GM21367 (cell line): ENCODE measurements around the gene PPARG.

ENCODE experiments used
- ATAC-seq: cut with Tn5 transposase; IDR thresholded peaks from one replicate; pipeline ENCODE4 v1.9.1; 2021; ENCODE audit not compliant: unreplicated experiment

The PPARG gene

DNA sequence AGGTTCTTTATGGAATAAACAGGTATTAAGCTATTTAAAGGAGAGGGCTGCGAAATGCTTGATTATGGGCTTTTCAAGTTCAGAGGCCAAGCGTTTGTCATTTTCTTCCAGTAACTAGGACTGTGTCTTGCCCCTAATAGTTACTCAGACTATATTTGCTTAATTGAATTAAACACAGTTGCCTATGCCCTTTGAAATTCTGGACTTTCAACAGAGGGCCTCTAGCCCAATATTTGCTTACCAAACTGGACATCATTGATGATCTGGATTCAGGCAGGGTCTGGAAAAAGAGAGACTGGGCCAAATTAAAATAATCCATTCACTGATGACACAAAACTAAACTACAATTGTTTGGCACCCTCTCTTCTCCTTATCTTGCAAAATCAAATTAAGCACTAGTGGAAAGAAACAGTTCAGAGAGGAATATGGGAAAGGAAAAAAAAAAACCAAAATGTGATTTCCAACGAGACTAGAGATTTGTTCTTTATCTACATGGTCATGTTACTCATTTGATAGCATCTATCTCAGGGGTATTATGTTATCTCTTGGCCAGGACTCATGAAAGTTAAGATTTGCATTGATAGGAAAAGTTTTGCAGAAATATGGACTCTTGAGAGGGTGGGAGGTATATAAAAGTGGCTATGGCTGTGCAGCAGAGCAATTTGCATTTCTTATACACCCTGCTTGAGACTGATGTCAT lies 120.3 kb downstream of the PPARG start:
- no peak for ATAC-seq

DNA sequence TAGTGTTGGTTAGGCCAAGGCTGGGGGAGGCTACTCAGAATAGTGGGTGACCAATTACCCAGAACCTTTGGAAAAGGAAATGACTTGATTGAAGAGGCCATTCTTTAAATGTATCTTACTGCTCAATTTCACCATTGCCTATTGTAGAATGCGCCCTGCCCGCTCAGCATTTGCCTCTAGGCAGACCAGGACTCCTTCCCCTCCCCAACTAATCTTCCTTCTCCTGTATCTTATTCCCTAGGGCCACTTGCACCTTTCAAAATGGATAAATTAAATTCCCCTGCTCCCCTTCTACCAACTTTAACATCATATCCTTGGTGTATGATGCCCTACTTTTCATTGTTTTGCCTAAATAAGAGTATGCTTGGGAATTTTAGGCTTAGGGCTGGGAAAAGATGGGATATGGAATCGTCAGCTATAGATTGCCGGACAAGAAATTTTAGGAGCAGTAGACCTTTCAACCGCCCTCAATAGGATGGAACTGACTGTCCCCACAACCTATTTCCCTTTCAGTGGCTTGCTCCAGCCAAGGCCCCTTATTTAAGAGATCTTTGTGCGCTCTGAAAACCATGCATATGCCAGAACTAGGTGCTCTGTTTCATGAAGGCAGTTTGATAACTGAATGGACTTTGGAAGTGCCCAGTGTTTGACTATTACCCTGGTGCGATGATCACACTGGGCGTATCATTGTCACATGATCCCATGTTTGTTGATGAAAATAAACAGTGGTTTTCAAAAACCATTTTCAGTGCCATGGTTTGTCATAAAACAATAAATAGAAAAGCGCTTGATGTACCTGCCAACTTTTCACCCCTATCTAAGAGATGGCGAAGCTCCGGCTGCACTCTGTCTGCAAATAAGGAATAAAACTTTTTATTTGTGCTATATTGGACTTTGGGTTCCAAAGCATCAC lies 121.1 kb downstream of the PPARG start:
- no peak for ATAC-seq

DNA sequence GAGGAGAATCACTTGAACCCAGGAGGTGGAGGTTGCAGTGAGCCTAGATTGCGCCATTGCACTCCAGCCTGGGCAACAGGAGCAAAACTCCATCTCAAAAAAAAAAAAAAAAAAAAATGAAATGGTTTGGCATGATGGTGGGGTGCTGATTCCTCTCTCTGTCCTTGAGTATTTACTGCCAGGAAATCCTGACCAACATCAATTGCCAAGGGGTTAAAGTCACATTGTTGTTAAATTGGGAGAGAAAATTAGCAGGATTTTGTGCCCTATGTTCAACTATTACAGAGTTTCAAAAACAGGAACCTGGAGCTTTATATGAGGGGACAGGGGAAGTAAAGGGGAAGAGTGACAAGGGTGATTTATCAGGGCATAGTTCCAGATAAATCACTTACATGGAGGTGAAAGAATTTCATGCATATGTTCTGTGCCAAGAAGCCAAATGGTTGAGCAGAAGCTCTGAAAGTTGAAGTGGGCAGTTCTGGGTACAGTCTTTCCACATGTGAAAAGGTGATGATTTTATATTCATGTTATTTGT lies 124.9 kb downstream of the PPARG start:
- no peak for ATAC-seq

DNA sequence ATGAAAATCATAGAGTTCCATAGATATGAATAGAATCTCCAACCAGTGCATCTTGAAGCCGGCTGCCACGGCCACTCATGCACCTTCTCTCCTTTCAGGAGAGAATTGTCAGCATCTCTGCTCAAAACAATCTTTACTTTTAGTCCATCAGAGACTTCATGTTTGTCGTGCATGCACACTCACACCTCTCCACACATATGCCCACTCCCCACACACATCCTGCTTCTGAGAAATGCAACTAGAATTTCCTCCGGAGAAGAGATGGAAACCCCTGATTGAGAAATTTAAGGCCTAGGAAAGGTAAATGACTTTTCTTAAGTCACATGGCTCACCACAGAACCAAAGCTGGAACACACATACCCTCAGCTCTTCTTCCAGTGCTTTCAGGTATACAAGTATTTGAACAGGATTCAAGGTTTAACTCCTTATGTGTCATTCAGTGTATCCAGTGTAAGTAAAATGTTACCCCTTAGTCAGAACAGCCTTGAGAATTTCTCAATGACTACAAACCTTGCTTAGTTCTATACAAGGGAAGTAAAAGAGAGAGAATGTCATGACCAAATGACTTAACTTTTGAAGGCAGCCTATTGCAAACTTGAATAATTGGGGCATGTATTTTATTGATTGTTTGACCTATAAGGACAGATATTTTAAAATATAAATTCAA lies 126.3 kb downstream of the PPARG start:
- ATAC-seq = no peak

DNA sequence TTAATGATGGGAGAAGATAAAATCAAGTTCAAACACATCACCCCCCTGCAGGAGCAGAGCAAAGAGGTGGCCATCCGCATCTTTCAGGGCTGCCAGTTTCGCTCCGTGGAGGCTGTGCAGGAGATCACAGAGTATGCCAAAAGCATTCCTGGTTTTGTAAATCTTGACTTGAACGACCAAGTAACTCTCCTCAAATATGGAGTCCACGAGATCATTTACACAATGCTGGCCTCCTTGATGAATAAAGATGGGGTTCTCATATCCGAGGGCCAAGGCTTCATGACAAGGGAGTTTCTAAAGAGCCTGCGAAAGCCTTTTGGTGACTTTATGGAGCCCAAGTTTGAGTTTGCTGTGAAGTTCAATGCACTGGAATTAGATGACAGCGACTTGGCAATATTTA lies 127.9 kb downstream of the PPARG start:
- ATAC-seq = no peak

DNA sequence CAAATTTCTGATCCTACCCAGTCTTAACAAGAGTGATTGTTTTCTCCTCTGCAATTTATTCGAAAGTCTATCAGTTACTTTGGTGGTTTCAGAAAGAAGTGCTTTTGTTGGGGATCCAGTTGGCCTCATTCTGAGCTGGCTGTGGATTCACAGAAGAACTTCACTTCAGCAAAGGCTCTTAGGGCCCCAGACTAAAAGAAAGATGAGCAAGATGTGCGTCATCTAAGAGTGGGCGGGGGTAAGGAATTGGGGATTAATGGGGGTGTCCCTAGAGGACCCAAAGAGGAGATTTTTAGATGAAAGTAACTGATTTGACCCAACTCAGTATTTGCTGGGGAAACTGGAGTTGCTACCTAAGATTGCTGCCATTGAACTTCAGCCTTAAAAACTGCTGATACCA lies 131.5 kb downstream of the PPARG start:
- no peak for ATAC-seq

DNA sequence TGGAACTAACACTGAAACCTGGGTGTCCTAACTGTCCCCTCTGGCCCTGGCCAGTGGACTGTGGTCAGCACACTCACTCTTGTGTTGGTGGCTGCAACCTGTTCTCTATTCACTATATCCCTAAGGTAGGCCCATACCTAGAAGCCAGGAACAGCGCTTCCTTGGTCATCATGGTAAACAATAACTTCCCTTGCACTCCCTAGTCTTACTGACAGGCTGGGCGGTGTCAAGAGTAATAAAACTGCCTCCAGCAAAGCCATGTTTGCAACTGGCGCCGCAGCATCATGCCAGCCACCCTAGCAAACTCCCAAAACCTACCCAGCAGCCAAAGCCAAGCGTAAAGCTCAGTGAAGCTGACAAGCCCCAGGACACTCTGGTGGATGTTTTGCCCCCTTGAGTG lies 132.3 kb downstream of the PPARG start:
- ATAC-seq = no peak

DNA sequence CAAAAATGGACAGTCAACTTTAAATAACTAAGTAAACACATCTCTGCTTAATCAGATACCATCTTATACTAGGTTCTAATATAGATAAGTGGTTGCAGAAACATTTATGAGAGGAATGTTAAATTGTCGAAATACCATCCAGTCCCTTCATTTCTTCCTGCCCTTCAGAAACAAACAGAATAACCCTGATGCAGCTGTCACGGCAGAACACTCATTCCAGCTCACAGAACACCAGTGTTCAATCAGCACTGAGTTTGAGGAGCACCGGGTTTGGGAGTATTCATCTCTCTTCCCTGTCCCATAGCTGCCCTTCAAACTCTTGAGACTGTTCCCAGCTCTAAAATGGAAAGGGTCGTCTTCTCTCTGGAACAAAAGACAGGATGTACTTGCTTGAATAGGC lies 134.3 kb downstream of the PPARG start:
- no peak for ATAC-seq

DNA sequence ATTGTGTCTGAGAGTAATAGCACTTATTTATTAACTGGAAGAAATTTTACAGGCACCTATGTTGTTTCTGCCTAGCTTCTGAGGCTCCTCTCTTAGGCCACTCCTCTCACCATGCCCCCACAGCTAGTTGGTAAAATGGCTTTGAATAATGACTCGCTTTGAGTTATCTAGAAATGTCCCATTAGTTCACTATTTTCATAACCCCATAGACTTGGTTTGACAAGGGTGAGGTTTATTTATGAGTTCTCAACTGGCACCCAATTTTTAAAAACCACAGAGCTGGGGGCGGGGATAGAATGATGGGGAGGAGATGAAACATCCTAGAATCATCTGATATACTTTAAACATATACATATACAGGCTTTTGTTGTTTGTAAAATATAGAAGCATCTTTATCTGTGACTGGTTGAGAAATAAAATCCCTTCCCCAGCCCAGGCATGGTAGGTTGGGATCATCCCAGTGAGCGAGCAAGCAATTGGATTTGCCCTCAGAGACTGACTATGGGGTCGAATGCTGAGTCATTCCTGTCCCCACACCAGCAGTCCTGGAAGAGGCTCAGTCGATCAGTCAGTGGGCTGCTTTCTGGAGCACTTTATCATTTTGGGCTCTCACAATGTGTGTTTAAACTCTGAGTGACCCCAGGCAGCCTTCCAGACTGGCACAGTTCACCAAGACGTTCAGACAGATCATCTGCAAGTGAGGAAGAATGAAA lies 135.2 kb downstream of the PPARG start:
- no peak for ATAC-seq

DNA sequence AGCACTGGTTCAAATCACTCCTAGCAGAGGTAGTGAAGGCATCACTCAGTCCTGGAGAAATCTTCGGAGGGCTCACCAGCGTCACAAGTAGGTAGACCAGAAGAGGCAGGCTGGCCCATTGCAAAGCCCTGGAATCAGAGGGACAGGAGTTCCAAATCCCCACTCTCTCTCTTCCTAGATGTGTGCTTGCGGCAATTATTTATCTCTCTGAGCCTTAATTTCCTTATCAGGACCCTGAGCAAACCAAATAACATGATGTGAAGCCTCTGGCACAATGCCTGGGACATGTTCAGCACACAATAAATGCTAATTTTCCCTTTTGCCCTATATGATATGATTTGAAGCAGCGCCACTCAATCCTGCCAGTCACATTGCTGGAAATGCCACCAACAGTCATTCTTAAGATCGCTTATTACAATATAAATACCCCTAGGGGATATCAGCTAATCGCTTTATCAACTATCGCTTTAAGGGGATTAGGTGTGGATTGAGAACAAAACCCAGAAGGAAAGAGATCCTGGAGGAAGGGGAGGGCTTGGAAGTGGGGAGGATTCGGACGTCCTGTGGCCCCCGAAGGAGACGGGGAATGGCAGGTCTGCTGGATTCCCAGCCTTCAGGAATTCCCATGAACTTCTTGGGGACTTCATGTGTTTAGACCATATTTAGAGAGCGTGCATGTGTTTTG lies 135.9 kb downstream of the PPARG start:
- no peak for ATAC-seq

DNA sequence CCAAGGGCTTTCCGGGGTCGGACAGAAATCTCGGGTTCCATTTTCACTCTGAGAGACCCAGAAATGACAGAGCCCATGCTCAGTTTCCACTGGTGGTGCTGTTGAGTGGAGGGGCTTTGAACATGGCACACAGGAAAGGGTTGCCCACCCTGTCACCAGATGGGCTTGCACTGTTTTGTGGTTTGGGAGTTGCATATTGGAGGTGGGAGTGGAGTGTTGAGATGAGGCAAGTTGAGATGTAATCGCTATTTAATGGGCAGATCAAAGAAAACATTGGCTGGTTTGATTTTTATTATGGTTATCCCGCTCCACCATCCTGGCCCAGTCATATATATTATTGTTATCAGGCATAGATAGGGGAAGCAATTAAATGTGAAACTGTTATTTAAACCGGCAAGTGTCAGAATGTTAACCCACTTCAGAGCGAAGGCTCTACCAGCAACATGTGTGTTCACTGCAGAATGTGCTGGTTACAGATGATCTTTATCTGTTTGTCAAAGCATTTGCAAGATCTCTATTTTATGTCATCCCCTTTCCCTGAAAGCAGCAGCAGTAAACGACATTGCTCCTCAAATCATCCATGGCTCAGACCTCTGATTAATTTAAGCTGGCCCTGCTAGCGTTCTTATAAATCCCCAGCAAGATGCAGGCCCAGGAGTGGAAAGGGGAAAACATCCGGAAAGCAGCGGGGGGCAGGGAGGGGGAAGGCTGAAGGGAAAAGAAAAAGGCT lies 137.1 kb downstream of the PPARG start:
- ATAC-seq = no peak

DNA sequence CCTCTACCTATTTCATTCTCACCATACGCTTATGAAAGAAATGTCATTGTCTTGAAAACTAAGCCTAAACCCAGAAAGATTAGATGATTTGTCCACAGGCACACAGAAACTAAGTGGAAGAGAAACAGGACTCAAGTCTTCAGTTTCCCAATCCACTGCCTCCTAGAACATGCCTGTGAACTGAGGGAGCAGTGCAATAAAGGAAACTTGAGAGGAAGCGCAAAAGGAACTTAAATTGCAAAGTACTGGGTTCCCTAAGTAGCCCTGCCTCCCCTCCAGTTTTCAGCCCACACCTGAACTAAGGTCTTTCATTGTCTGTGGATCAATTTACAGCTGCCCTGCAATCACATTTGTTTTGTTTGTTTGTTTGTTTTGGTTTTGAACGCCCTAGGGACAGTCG lies 138.7 kb downstream of the PPARG start:
- ATAC-seq = no peak

DNA sequence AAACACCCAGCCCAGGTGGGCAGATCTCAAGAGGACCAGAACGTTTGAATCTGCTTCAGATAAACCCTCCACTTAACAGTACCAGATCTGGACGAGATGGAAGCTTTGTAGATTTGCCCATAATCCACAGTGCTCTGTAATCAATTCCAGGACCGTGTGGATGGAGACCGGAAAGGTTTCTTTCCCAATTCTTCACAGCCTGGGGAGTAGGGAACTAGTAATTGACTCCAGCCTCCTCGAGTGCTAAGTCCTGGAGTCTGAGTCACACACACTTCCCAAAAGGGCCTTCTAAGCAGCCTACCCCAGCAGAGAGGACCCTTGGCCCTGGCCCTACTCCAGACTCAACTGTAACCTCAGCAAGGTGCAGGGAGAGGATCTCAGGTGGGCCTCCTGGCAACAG lies 139.3 kb downstream of the PPARG start:
- no peak for ATAC-seq

DNA sequence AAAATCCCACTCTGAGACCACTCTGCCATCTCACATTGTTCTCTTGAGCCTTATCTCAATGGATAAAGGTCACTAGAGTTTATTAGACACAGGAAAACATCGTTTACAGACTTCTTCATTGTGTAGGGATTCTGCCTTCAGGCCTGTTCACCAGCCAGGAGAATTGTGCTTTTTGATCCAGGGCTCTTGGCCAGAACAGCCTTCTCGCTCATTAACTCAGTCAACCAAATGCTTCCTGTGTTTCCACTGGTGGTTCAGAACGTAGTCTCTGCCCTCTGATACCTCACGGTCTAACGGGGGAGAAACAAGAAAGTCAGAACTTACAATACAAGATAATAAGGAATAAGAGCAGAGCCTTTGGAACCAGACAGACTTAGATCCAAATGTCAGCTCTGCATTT lies 141.2 kb downstream of the PPARG start:
- no peak for ATAC-seq

DNA sequence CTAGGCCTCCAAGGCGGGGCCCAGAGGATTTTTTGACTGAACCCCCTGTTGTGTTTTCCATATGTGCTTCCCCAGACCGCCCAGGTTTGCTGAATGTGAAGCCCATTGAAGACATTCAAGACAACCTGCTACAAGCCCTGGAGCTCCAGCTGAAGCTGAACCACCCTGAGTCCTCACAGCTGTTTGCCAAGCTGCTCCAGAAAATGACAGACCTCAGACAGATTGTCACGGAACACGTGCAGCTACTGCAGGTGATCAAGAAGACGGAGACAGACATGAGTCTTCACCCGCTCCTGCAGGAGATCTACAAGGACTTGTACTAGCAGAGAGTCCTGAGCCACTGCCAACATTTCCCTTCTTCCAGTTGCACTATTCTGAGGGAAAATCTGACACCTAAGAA lies 145.0 kb downstream of the PPARG start:
- ATAC-seq = no peak

DNA sequence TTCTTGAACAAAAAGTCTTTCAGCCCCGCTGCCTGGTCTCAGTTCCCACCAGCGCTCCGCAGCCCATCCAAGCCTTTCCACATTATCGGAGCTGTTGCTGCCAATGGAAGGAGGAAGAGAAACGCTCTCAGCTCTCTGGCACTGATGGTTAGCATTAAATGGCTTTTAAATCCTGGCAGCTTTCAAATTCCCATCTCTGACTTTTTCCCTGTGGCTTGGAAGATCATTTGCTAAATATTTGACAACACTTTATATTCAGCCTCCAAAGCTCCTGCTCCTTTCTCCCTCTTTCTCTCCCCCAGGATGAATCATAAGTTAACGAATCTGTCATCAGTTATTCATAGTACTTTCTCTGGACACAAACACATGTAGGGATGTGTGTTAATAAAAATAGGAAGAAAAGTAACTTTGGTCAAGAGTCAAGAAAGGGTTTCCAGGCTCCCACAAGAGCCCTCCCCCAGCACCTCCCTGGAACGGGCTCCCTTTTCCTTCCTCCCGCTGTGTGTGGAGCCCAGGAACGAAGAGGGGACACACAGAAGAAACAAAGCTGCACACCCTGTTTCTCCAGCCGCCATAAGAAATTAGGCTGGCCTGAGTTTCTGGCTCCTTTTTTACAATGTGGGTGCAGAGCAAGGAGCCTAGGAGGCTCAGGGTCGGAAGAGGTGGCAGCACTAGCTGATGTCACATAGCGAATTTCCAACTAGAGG lies 147.8 kb downstream of the PPARG start:
- no peak for ATAC-seq

DNA sequence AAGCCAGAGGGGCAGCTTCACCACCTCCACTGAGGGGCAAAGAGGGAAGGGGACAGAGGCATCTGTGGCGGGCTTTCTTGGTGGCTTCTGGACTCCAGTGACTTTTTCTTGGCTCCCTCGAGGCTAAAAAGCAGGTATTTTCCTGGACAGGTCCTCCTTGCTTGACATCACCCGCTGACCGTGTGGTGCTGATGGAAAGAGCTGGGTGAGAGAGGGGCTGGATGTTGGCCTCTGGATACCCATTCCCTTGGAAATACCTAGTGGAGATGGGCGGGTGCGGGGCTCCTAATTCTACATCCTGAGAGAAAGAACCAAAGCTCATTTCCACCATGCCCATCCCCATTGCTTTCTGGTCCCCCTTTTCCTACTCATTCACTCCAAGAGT lies 148.3 kb downstream of the PPARG start:
- ATAC-seq = no peak

DNA sequence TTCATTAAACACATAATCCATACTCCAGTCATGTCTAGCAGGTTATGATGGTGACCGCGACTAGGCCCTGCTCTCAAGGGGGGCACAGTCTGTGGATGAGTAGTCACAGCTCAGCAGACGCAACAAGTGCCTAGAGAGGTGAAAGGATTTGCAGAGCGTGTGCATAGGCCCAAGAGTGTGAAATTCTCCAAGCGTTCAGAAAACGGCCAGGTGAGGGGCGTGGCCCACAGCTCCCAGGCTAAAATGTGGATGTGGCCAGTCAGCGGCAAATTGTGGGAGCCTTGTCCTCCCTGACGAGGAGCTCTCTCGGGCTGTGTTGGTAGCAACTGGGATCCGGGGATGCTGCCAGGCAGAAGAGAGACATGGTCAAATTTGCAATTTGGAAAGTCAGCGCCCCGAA lies 149.0 kb downstream of the PPARG start:
- ATAC-seq = no peak

DNA sequence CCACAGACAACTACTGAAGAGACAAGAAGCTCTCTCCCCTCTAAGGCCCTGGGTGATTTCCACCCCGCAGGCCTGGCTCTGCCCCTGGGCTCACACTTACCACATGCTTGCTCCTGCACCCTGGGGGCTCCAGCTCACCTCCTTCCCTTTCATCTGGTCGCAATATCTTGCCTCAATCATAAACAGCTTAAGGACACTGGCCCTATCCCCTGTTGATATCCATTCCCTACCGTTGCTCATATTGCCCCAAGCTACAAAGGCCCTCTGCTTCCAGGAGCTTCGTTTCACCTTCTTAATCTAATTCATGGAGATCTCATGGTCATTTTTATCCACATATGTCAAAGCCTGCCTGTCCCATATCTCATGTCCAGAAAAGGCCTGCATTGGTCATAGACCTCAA lies 149.4 kb downstream of the PPARG start:
- ATAC-seq = no peak
